NAMALWA (cell line): ENCODE results near the gene SVOP.

Experiments used
- DNase-seq: peaks from one replicate; pipeline ENCODE4 v3.0.0-alpha.2; 2015; ENCODE audit warnings: low spot score

SVOP gene

GRCh38 chr12:108977360-108977759 is 43.5 kb downstream of the SVOP start:
- no peak for DNase-seq

- DNase-seq: no peak
These were observed 45.8 kb downstream of the SVOP start for GRCh38 chr12:108975024-108975593.

GRCh38 chr12:108973629-108974152 is 47.2 kb downstream of the SVOP start:
- no peak for DNase-seq

GRCh38 chr12:108972358-108972757 is 48.5 kb downstream of the SVOP start:
- DNase-seq: no peak

- no peak for DNase-seq
These were observed 51.2 kb downstream of the SVOP start for GRCh38 chr12:108969622-108970021.

GRCh38 chr12:108967869-108968540 is 52.9 kb downstream of the SVOP start:
- DNase-seq: peak; percentile 42

GRCh38 chr12:108966378-108967151 is 54.3 kb downstream of the SVOP start:
- no peak for DNase-seq

GRCh38 chr12:108965886-108966285 is 55.0 kb downstream of the SVOP start:
- DNase-seq: no peak

- no peak for DNase-seq
These were observed 56.2 kb downstream of the SVOP start for GRCh38 chr12:108964371-108965352.

GRCh38 chr12:108962256-108962655 is 58.6 kb downstream of the SVOP start:
- DNase-seq: no peak

- no peak for DNase-seq
These were observed 60.9 kb downstream of the SVOP start for GRCh38 chr12:108959748-108960655.

- DNase-seq: no peak
These were observed 65.5 kb downstream of the SVOP start for GRCh38 chr12:108955225-108955835.

- DNase-seq: peak; percentile 82
These were observed 69.7 kb downstream of the SVOP start for GRCh38 chr12:108950991-108951739.

GRCh38 chr12:108949976-108950375 is 70.9 kb downstream of the SVOP start:
- DNase-seq: no peak

GRCh38 chr12:108948367-108948766 is 72.5 kb downstream of the SVOP start:
- no peak for DNase-seq

GRCh38 chr12:108947097-108947496 is 73.8 kb downstream of the SVOP start:
- DNase-seq: no peak

GRCh38 chr12:108940138-108940537 is 80.7 kb downstream of the SVOP start:
- no peak for DNase-seq

GRCh38 chr12:108939594-108939993 is 81.3 kb downstream of the SVOP start:
- peak; percentile 71 for DNase-seq

GRCh38 chr12:108938247-108938924 is 82.5 kb downstream of the SVOP start:
- no peak for DNase-seq
